Esophagus muscularis mucosa (tissue), 4 donors: ENCODE measurements around the gene ZNF235. TPM values are rescaled to one million over a fixed set of nuclear protein-coding genes. Genes with fewer than 3 reads are reported as not detected.

Experiments used
- DNase-seq: peaks from one replicate; pipeline ENCODE4 v3.0.0-alpha.2; 2017; ENCODE audit errors: extremely low spot score
- H3K27ac ChIP-seq, 4 donors: fragments of 200-600 bp; sonication (generic); replicated peaks in 1 of 4; 1 replicate in 3 of 4; 2 replicates in 1 of 4; pipeline ENCODE4 v1.5.1; 2016 to 2019; ENCODE audit warnings: mild to moderate bottlenecking in 1 of 4
- H3K27me3 ChIP-seq, 4 donors: fragments of 200-600 bp; sonication (generic); one replicate each; pipeline versions ENCODE4 v1.5.1 to v1.6.0; 2016 to 2019
- H3K36me3 ChIP-seq, 4 donors: fragments of 200-600 bp; sonication (generic); one replicate each; pipeline ENCODE4 v1.5.1; 2016 to 2019
- H3K4me1 ChIP-seq, 4 donors: fragments of 200-600 bp; sonication (generic); one replicate each; pipeline ENCODE4 v1.5.1; 2016 to 2019
- H3K4me3 ChIP-seq, 4 donors: fragments of 200-600 bp; sonication (generic); 1 replicate in 2 of 4; 2 replicates in 2 of 4; pipeline ENCODE4 v1.5.1; 2016 to 2019; ENCODE audit warnings: mild to moderate bottlenecking in 4 of 4, moderate library complexity in 1 of 4
- H3K9me3 ChIP-seq, 4 donors: fragments of 200-600 bp; sonication (generic); 1 replicate in 3 of 4; 2 replicates in 1 of 4; pipeline ENCODE4 v1.5.1; 2016 to 2019
- CTCF ChIP-seq, 3 experiments: fragments of 200-600 bp in 2 of 3; fragments of 450-650 bp in 1 of 3; sonication (generic) in 2 of 3; IDR thresholded peaks; one replicate each; pipeline ENCODE4 v1.5.1; 2017 to 2019; ENCODE audit warnings: antibody characterized with exemption in 3 of 3, mild to moderate bottlenecking in 2 of 3, moderate library complexity in 1 of 3
- EP300 ChIP-seq: sonication (generic); formaldehyde crosslinking; IDR thresholded peaks from one replicate; pipeline ENCODE4 v1.6.1; 2017; ENCODE audit warnings: antibody characterized with exemption
- POLR2A ChIP-seq: fragments of 450-650 bp; IDR thresholded peaks from one replicate; pipeline ENCODE4 v1.6.1; 2017; ENCODE audit warnings: antibody characterized with exemption, moderate library complexity, mild to moderate bottlenecking, low read depth
- POLR2AphosphoS5 ChIP-seq, 2 donors: sonication (generic); formaldehyde crosslinking; IDR thresholded peaks; one replicate each; pipeline ENCODE4 v1.6.1; 2017; ENCODE audit warnings: antibody characterized with exemption in 2 of 2
- whole genome bisulfite sequencing: methylation state at CpG from one replicate; pipeline ENCODE4 v1.1.5; 2018; 5-methylcytosine and 5-hydroxymethylcytosine counted together
- intact Hi-C: fragments of 100-400 bp; cut with DNase I; formaldehyde crosslinking; loops from one replicate; pipeline ENCODE4 v1.15.1; 2023
- total RNA-seq, 4 donors: library from RNA; depleted of rRNA; stranded (reverse); fragments of >200 nt; gene quantifications; one replicate each; pipeline versions ENCODE4 v1.1.0 to v1.2.1, GENCODE V29; 2016

ZNF235 gene
- total RNA-seq, 4 donors from 2014 or later, result 4.1 to 5.6 (median 4.5) TPM

- Histone ChIP-seq H3K4me1 (no peaks in the 10 kb centered on the region), H3K27ac (no peak overlapping the region), H3K9me3 (peaks cover 0 to 77% (median 57%) of the 10 kb centered on the region in 4 donors), H3K36me3 (peaks cover 17 to 30% (median 20%) of the 10 kb centered on the region in 4 donors), H3K27me3 (no peaks in the 10 kb centered on the region), H3K4me3 (no peak overlapping the region)
- no peak for TF ChIP-seq POLR2A
- no peak for TF ChIP-seq POLR2AphosphoS5 (IDR thresholded peaks at IDR 0.05)
- no peak for TF ChIP-seq CTCF (IDR thresholded peaks at IDR 0.05)
- TF ChIP-seq EP300, result no peak
- no peak for DNase-seq
- intact Hi-C loops, result no loop called here
- 92% methylated on average over 1 of the region's 1 CpG for WGBS
These were observed 27.5 kb downstream of the ZNF235 start for GRCh38 chr19:44277331-44277730.

- 63% methylated on average over 6 of the region's 6 CpGs for WGBS
- Histone ChIP-seq H3K4me1 (no peaks in the 10 kb centered on the region), H3K9me3 (peaks cover 0 to 96% (median 55%) of the 10 kb centered on the region in 4 donors), H3K27me3 (no peaks in the 10 kb centered on the region), H3K27ac (peak overlapping the region in 1 of 4 donors; percentile 67), H3K36me3 (peaks cover 0 to 2% (median under 1%) of the 10 kb centered on the region in 4 donors), H3K4me3 (no peak overlapping the region)
- no peak for TF ChIP-seq CTCF (IDR thresholded peaks at IDR 0.05)
- intact Hi-C loops, result no loop called here
- DNase-seq, result no peak
These were observed 44.0 kb downstream of the ZNF235 start for GRCh38 chr19:44260695-44261446.

GRCh38 chr19:44260343-44260681 lies 44.5 kb downstream of the ZNF235 start:
- Histone ChIP-seq H3K27me3 (no peaks in the 10 kb centered on the region), H3K27ac (peak overlapping the region in 3 of 4 donors; percentile 61 to 76 (median 67))
- intact Hi-C loops, result no loop called here

GRCh38 chr19:44258835-44259413 lies 45.9 kb downstream of the ZNF235 start:
- TF ChIP-seq CTCF (IDR thresholded peaks at IDR 0.05) (no peak), POLR2A (no peak), POLR2AphosphoS5 (IDR thresholded peaks at IDR 0.05) (no peak), EP300 (no peak)
- 94% methylated on average over 2 of the region's 2 CpGs for WGBS
- no peak overlapping the region for H3K27ac ChIP-seq
- H3K36me3 ChIP-seq, result peaks cover 0 to 7% (median 0%) of the 10 kb centered on the region in 4 donors
- no peak for DNase-seq
- no peak overlapping the region for H3K4me3 ChIP-seq
- no peaks in the 10 kb centered on the region for H3K27me3 ChIP-seq
- intact Hi-C loops, result no loop called here
- H3K4me1 ChIP-seq, result no peaks in the 10 kb centered on the region
- peaks cover 3 to 97% (median 68%) of the 10 kb centered on the region in 4 donors for H3K9me3 ChIP-seq

More at GRCh38 chr19:44260343-44260681, 44.5 kb downstream of the ZNF235 start:
- no peak for TF ChIP-seq POLR2A
- no peaks in the 10 kb centered on the region for H3K4me1 ChIP-seq
- H3K36me3 ChIP-seq, result no peaks in the 10 kb centered on the region
- no peak for DNase-seq
- peak overlapping the region in 3 of 4 donors; percentile 42 to 49 (median 49) for H3K4me3 ChIP-seq
- H3K9me3 ChIP-seq, result peaks cover 0 to 96% (median 58%) of the 10 kb centered on the region in 4 donors
- 26% methylated on average over 7 of the region's 7 CpGs for WGBS

- peaks cover 3 to 97% (median 73%) of the 10 kb centered on the region in 4 donors for H3K9me3 ChIP-seq
- WGBS, result 97% methylated on average over 1 of the region's 1 CpG
These were observed 46.7 kb downstream of the ZNF235 start for GRCh38 chr19:44258136-44258535.

More at GRCh38 chr19:44258136-44258535, 46.7 kb downstream of the ZNF235 start:
- Histone ChIP-seq H3K4me3 (no peak overlapping the region), H3K4me1 (no peaks in the 10 kb centered on the region), H3K27ac (no peak overlapping the region), H3K27me3 (no peaks in the 10 kb centered on the region), H3K36me3 (peaks cover 0 to 7% (median 0%) of the 10 kb centered on the region in 4 donors)
- DNase-seq, result no peak
- TF ChIP-seq POLR2AphosphoS5 (IDR thresholded peaks at IDR 0.05) (no peak), POLR2A (no peak), CTCF (IDR thresholded peaks at IDR 0.05) (no peak), EP300 (no peak)
- intact Hi-C loops, result no loop called here
